Stimulated activated naive CD8-positive, alpha-beta T cell treated with anti-CD3 and anti-CD28 coated beads, Interleukin-15, Interleukin-2, amounts not matched to agents 100 U/mL and 50 U/mL, for 24 hours (primary cell): ENCODE data around the gene GRID1.

Source experiments
- ATAC-seq: fragments of 150-1000 bp; cut with Tn5 transposase; one replicate; pipeline ENCODE4 v1.10.0; 2021
- DNase-seq: peaks from one replicate; pipeline ENCODE4 v3.0.0; 2021

The GRID1 gene

GRCh38 chr10:86211691-86212390 lies 154.8 kb downstream of the GRID1 start:
- no peak for DNase-seq
- ATAC-seq: no peak

DNA sequence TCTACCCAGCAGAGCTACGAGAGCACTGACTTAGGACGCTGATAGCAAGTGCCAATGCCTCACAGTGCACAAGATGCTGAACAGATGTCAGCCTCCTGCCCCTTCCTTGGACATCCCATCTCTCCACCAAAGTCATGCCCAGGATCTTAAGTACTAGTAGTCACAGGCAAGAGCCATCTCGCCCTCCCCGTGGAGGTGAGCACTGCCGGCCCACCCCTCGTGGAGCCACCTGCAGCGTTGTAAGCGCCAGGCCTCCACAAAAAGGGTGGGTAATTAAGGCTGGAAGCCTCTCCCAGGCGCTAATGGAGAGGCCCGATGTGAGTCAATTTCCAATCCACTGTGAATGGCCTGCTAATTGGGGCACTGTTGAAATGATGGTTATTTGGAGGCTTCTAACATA lies 156.2 kb downstream of the GRID1 start:
- DNase-seq (no peak), ATAC-seq (no peak)

DNA sequence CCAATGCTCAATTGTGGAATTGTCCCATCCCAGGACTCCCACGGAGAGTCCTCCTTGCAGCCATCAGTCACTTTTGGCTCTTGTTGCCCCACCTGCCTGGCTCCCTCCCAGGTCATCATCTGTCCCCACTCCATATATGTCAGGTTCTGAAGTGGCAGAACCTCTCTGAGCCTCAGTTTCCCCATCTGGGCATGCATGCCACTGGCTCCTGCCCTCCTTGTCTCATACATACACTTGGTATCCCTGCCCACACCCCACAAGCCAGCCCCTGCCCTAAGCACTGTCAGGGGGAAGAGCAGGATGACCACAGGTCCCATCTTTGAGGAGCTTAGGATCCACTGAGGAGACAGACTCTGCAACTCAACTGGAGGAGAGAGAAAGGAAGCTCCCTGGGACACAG lies 156.9 kb downstream of the GRID1 start:
- no peak for ATAC-seq
- no peak for DNase-seq

- DNase-seq: no peak
- ATAC-seq: no peak
Observed at GRCh38 chr10:86207226-86207625, 159.4 kb downstream of the GRID1 start.

DNA sequence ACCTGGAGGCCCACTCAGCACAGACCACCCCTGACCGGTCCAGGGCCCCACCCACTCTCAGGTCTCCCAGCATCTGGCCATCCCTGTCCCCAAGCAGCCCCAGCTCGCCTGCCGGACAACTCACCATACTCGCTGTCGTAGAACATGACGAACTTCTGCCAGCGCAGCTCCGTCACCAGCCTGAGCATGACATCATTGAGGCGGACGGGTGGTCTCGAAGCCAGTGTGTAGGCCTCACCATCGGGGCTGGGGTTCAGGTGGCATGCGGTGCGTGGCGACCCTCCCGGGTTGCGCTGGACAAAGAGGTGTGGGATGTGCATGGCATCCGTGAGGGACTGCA lies 160.4 kb downstream of the GRID1 start:
- ATAC-seq (no peak), DNase-seq (no peak)

DNA sequence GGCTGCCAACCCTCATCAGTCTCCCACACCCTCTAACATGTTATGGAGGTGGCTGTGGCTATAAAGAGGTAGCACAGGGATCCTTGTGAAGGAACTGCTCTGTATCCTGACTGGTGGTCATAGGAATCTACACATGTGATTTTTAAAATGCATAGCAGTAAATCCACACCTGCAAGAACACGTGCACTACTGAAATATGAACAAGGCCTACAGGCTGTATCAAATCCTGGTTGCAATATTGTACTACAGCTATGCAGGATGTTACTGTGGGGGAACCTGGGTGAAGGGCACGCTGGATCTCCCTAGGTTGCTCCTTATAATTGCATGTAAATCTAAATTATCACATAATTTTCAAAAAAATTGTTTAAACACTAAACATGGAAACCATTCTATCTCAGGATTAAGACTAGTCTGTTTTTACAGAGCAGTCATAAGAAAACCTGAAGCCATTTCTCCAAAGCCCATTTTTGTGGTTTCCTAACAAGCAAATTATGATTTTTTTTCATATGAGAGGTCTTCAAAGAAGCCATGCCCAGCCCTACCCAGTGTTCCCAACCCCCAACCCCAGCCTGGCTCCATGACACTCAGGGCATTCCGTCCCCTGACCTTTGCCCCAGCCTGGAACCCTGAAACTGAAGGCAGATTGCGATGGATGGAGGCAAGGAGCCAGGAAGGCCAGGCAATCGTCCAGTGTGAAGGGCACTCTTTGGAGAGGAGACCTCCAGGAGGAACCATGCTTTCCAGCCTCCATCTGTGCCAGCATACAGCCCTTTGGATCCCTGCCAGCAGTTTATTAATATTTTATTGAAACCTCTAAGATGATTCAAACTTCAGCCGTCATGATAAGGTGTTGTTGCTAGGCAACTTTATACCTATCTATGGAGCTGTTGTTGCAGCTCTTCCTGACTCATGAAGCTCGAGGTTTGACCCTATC lies 161.0 kb downstream of the GRID1 start:
- ATAC-seq (no peak), DNase-seq (no peak)

DNA sequence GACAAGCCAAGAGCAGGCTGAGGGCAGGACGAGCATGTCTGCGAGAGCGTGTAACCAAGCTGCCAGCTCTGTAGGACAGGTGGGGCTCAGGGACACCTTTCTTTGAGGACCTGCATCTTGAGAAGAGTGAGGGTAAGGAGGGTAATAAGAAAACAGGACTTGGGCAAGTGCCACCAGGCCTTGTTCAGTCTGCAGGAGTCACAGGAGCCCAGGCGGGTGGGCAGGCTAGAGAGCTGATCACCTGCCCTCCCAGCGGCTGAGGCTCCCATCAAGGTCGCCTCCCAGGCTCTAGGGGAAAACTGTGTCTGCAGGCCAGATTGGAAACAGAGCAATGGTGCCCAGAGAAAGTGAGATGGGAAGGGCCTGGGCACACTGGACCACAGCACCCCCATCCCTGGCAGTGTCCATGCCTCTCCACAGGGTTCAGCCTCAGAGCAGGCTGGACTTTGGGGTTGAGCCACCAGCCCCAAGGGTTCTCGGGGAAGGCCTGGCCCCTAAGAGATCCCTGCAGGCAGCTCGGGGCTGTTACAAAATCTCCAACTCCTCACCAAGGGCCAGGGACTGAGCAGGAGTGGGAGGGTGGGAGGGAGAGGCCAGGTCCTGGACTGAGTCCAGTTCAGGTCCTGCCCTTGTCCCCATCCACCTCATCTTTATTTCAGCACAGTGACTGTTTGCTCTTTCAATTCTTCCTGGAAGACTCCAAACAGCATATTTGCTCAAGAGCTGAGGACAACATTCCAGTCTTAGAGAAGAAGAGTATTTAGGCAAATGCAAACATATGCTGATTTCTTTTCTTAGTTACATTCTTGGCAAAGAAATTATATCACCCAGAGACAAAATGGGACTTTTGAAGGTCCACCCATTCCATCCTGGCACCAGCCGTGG lies 161.9 kb downstream of the GRID1 start:
- DNase-seq (no peak), ATAC-seq (no peak)

- DNase-seq (peak; percentile 25), ATAC-seq (no peak)
Observed at GRCh38 chr10:86203162-86203905, 163.3 kb downstream of the GRID1 start.

- no peak for ATAC-seq
- DNase-seq: no peak
Observed at GRCh38 chr10:86202226-86202735, 164.3 kb downstream of the GRID1 start.

DNA sequence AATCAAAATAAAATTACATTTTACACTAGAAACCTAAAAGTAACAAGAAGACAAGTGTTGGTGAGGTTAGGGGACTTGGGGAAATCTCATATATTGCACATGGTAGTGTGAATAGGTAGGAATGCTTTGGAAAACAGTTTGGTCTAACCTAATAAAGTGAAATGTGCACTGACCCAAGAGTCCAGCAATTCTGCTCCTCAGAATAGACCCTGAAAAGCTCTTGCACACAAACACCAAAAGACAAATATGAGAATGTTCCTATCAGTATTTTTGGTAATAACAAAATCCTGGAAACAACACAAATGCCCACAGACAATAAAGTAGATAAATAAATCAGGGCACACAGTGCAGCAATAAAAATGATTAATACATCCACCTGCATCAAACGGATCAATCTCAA lies 165.7 kb downstream of the GRID1 start:
- no peak for ATAC-seq

GRCh38 chr10:86200269-86200668 lies 166.3 kb downstream of the GRID1 start:
- no peak for DNase-seq
- no peak for ATAC-seq

More for the DNA sequence above, 165.7 kb downstream of the GRID1 start:
- DNase-seq: no peak

- no peak for DNase-seq
- ATAC-seq: no peak
Observed at GRCh38 chr10:86199041-86199440, 167.6 kb downstream of the GRID1 start.

- no peak for DNase-seq
- ATAC-seq: no peak
Observed at GRCh38 chr10:86198271-86198670, 168.3 kb downstream of the GRID1 start.

- ATAC-seq (no peak), DNase-seq (no peak)
Observed at GRCh38 chr10:86197166-86197790, 169.3 kb downstream of the GRID1 start.

- DNase-seq (no peak), ATAC-seq (no peak)
Observed at GRCh38 chr10:86195521-86196157, 171.0 kb downstream of the GRID1 start.

GRCh38 chr10:86194684-86195083 lies 171.9 kb downstream of the GRID1 start:
- no peak for ATAC-seq
- no peak for DNase-seq

DNA sequence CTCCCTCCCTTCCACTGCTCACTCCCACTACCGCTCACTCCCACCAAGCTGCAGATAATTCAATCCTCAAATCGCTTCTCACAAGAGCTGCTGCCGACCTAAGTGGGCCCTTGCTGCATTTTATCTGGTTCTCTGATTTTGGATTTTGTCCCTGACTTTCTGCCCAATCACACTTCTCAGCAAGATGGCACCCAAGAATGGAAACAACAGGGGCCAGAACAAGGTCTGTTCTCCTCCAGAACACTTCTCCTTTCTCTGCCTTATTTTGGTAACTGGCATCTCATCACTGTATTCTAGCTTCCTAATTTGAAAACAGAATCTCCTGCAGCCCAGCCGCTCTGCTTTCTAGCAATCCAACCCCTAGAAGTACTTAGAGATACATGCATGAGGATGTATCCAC lies 172.8 kb downstream of the GRID1 start:
- no peak for ATAC-seq
- no peak for DNase-seq

GRCh38 chr10:86192691-86193090 lies 173.9 kb downstream of the GRID1 start:
- ATAC-seq (no peak), DNase-seq (no peak)

DNA sequence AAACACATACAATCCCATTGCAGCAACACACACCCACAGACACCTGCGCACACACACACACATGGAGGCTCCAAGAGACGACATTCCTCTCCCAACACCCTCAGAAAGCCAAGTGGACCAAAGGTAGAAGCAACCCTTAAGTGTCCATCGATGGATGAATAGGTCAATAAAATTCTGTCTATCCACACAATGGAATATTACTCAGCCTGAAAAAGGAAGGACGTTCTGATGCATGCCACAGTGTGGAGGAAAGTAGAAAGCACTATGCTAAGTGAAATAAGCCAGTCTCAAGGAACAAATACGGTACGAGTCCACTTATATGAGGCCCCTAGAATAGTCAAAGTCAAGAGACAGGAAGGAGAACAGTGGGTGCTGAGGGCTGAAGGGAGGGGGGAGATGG lies 174.4 kb downstream of the GRID1 start:
- DNase-seq: no peak
- ATAC-seq: no peak

GRCh38 chr10:86191686-86192085 lies 174.9 kb downstream of the GRID1 start:
- no peak for ATAC-seq
- no peak for DNase-seq

- DNase-seq (no peak), ATAC-seq (no peak)
Observed at GRCh38 chr10:86191166-86191565, 175.4 kb downstream of the GRID1 start.
